Measurements from ENCODE around the gene TEDC2.

- TF ChIP-seq, protein P1, sequence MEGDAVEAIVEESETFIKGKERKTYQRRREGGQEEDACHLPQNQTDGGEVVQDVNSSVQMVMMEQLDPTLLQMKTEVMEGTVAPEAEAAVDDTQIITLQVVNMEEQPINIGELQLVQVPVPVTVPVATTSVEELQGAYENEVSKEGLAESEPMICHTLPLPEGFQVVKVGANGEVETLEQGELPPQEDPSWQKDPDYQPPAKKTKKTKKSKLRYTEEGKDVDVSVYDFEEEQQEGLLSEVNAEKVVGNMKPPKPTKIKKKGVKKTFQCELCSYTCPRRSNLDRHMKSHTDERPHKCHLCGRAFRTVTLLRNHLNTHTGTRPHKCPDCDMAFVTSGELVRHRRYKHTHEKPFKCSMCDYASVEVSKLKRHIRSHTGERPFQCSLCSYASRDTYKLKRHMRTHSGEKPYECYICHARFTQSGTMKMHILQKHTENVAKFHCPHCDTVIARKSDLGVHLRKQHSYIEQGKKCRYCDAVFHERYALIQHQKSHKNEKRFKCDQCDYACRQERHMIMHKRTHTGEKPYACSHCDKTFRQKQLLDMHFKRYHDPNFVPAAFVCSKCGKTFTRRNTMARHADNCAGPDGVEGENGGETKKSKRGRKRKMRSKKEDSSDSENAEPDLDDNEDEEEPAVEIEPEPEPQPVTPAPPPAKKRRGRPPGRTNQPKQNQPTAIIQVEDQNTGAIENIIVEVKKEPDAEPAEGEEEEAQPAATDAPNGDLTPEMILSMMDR (conservative IDR thresholded peaks at IDR 0.05; ENCODE audit: low read depth, low read length): no peak
- TF ChIP-seq EZH2phosphoT487 (IDR thresholded peaks at IDR 0.05; ENCODE audit: borderline replicate concordance, low read length): no peak
- TF ChIP-seq EZH2 (IDR thresholded peaks at IDR 0.05; ENCODE audit: low read length, unreplicated experiment): no peak
Observed at GRCh38 chr16:2438121-2438520, 21.8 kb upstream of the TEDC2 start.

All from PC-3 (cell line).